ENCODE data around the gene USP25. TPM values are rescaled to one million over a fixed set of nuclear protein-coding genes. Genes with fewer than 3 reads are reported as not detected.
A peak's percentile ranks its signal among the peaks of the same experiment; 100 is the strongest.

USP25 gene
- total RNA-seq, 1 experiment from 2014 or later, result 17.1 TPM

DNA sequence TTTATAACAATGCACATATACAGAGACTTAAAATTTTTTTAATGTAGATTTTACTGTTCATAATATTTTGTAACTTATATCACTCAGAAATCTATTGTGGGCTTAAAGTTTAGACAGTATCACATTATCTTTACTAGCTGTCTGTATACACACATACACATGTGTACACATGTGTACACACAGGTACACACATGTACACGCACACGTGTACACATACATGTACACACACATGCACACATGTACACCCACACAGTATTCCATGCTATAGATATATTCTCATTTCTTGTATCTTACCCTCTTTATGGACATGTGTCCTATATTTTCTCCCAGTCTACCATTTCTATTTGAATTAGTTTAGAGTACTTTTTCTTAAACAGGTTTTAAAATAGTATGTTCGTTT lies 123.3 kb downstream of the USP25 start:
- DNase-seq (ENCODE audit: low read depth), result no peak

DNA sequence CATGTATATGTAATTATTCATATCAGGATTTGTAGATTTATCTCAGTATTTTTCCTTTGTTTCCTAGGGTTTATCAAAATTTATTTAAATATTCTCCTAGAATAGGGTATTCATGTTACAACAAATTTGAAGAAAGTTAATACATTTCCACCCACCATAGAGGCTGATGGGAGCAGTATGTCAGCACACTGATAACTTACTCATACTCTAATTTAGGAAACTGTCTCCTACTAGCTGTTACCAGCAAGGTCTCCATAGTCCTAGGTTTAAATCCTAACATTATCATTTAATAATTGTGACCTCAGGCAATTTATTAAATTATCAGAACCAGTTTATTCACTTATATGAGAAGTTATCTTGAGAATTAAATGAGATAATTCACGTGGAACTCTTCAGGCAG lies 127.0 kb downstream of the USP25 start:
- DNase-seq (ENCODE audit: low read depth), result no peak

DNA sequence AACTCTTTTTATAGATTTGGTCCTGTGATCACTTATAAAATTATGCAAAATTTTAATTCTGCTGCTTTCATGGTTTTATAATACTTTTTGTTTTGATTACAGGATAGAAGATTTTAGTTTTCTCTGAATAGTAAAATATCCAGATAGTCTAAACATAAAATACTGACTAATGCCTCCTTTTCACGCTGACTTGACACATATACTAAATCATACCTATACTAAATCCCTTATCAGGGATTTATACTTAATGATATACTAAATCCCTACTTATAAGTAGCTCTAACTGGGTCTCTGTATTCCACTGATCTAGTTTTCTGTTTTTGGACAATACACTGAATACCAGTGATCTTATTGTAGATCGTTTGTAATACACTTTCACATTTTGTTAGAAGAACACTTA lies 128.0 kb downstream of the USP25 start:
- no peak for DNase-seq (ENCODE audit: low read depth)

- no peak for DNase-seq (ENCODE audit: low read depth)
Observed at GRCh38 chr21:15860541-15860940, 130.8 kb downstream of the USP25 start.

DNA sequence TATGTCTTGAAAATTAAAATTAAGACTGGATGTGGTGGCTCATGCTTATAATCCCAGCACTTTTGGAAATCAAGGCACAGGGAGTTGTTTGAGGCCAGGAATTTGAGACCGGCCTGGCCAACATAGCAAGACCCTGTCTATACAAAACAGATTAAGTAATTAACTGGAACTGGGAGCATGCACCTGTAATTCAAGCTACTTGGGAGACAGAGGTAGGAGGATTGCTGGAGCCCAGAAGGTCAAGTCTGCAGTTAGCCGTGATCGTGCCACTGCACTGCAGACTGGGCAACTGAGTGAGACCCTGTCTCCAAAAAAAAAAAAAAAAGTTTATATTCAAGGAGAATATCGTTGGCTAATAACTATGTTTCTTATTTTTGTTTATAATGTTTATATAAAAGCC lies 139.2 kb downstream of the USP25 start:
- no peak for DNase-seq (ENCODE audit: low read depth)

- DNase-seq (ENCODE audit: low read depth), result no peak
Observed at GRCh38 chr21:15870819-15871218, 141.0 kb downstream of the USP25 start.

DNA sequence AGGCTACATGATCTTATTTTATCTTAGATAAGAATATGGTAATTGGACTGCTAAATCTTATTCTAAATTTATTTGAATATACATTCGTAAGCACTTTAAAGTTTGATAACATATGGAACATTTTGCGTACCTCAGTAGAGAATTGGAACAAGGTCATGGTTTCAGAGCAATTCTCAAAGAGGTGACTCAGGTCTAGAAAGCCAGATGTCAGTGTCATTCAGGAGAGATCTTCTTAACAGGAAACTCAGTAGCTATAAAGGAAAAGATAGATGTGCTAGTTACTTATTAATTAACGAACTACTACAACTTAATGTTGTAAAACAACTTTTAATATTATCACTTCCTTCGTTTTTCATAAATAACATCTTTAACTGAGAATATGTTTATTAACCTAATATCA lies 142.5 kb downstream of the USP25 start:
- no peak for DNase-seq (ENCODE audit: low read depth)

- no peak for DNase-seq (ENCODE audit: low read depth)
Observed at GRCh38 chr21:15874615-15875014, 144.8 kb downstream of the USP25 start.

DNA sequence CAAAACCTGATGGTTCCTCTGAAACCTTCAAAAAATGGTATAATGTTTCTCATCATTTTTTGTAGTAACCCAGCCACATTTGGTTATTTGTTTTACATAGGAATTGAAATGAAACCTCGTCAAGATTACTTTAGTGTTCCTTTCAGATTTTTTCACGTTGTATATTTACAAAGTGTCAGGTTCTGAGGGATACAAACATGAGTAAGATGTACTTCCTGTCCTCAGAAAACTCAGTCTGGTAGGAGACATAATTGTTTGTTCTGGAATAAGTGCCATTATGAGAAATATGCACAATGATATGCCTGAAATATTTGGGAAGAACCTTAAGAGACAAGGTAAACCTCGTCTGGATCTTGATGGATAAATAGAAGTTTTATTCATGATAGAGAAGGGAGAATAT lies 145.5 kb downstream of the USP25 start:
- no peak for DNase-seq (ENCODE audit: low read depth)

- DNase-seq (ENCODE audit: low read depth), result no peak
Observed at GRCh38 chr21:15893902-15894301, 164.1 kb downstream of the USP25 start.

DNA sequence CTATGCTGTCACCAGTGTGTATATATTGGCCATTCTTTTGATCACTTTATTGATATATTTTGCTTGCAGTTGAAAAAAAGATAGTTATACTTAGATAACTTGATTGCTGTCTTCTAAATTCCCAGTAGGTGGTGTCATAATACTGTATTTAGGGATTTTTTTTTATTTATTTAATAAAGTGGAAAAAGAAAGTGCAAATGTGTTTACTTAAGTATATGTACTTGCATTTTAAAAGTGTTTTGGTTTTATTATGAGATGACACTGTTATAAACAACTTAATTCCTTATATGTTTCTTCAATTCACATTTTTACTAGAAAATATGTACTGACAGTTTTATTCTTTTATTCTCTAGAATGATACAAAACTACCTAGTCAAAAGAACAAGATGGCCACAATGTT lies 164.8 kb downstream of the USP25 start:
- no peak for DNase-seq (ENCODE audit: low read depth)

DNA sequence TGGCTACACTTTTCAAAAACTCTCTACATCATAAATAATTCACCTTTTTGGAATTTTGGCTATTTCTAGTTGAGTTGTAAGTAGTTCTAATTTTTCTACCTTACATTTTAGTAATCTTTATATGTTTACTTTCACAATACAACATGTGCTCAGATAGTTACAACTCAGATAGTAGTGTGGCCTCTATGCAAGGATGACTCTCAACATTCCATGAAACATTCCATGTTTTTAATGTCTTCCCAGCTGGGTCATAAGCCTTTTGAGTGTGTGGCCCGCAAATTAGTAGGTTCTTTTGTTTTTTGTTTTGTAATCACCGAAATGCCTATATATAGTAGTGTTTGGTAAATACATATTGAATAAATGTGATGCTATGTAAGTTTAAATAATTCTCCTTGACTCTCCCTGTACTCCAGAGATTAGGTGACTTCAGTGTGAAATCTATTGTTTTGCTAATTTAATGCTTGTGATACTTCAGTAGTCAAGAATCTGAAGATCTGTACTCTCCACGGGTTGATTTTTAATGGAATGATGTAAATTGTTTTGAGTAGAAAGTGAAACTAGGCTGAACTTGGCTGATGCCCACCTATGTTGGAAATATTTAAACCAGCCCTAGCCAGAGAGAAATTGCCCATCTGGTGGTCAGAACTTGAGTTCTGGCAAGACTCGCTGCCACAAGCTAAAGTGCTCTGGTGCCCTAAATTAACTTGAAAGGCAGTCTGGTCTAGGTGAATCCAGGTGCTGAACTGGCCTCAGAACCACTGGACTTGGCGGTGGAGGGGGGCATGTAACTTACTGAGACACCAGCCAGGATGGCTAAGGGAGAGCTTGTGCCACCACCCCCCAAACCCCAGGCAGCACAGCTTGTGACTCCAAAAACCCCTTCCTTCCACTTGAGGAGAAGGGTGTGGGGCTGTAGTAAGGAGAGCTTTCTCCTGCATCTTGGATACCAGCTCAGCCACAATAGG lies 165.6 kb downstream of the USP25 start:
- no peak for DNase-seq (ENCODE audit: low read depth)

GRCh38 chr21:15896501-15896900 lies 166.7 kb downstream of the USP25 start:
- DNase-seq (ENCODE audit: low read depth), result no peak

GRCh38 chr21:15904389-15904788 lies 174.6 kb downstream of the USP25 start:
- no peak for DNase-seq (ENCODE audit: low read depth)

DNA sequence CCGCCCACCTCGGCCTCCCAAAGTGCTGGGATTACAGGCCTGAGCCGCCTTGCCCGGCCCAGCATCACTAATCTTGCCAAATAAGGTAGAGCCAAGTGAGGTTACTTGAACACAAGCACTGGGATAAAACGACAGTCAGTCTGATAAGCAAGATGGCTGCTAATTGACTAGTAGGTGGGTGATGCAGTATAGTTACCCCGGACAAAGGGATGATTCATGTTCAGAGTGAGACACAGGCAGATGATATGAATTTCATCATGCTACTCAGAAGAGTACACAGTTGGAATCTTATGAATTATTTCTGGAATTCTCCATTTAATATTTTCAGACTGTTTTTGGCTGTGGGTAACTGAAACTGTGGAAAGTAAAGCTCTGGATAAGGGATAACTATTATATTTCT lies 178.4 kb downstream of the USP25 start:
- peak; percentile 26 for DNase-seq (ENCODE audit: low read depth)

DNA sequence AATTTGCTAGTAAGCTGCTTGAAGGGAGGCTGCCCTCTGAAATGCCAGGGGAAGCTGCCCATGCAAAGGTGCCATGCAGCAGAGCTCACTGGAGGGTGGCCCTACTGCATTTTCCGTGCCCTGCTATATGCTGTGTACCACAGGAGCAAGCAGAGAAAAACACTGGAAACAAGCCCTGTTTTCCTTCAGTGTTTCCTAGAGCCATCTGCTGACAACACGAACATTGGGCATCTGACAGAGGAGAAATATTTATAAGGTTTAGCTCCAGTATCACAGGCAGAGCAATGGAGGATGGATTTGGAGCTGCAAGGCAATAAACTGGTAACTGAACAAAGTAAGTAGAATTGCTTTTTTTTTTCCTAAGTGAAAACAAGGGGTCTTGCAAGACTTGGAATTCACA lies 198.4 kb downstream of the USP25 start:
- no peak for DNase-seq (ENCODE audit: low read depth)

DNA sequence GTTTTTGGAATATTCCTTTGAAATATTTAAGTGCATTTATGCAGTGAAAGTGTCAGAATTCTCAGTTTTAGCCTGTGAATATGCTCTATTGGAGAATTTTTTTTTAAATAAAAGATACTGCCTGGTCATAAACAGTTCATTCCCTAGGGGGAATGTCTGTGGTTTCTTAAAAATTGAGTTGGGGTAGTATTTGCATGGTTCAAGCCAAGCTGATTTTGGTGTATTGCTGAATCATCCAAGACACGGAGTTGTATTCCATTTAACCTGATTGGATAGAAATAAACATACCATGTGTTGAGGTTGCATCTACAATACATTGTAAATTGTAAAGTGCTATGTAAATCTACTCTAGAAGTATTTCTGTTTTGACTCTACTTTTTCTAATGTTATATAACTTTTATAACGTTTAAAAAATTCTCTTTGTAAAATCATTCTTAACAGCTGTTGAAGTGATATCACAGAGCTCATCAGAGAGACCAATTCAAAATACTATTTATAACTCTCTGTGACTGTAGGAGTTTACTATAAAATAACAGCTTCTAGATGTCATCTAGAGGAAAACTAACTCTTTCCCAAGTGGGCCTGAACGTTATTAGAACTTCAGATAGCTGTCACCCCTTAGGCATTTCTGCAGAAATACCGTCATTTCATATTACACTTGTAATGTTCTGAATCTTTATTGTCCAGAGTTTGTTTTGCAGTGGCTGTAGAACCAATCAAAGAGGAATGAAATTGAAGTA lies 199.1 kb downstream of the USP25 start:
- no peak for DNase-seq (ENCODE audit: low read depth)

- DNase-seq (ENCODE audit: low read depth), result no peak
Observed at GRCh38 chr21:15929536-15929935, 199.8 kb downstream of the USP25 start.

Data from HT1080 (cell line).